GM23338 (cell line): ENCODE measurements around the gene FGFR2. TPM values are rescaled to one million over a fixed set of nuclear protein-coding genes. Genes with fewer than 3 reads are reported as not detected.

Experiments
- ATAC-seq: fragments of 200-7000 bp; cut with Tn5 transposase; 3 replicates; pipeline ENCODE4 v1.9.1; 2020
- DNase-seq: peaks from one replicate; pipeline ENCODE4 v3.0.0-alpha.2; 2015; ENCODE audit warnings: low spot score
- H2AFZ ChIP-seq: fragments of 200-600 bp; sonication (generic); 2 replicates; pipeline ENCODE4 v1.8.0; 2016; ENCODE audit warnings: antibody characterized with exemption, mild to moderate bottlenecking, moderate library complexity
- H3F3A ChIP-seq: fragments of 200-600 bp; sonication (generic); replicated peaks from 2 replicates; pipeline ENCODE4 v1.8.0; 2017; ENCODE audit warnings: antibody characterized with exemption, mixed run types, low read depth
- H3K27ac ChIP-seq: fragments of 200-600 bp; sonication (generic); 2 replicates; pipeline ENCODE4 v1.6.1; 2016; ENCODE audit warnings: low read depth
- H3K27me3 ChIP-seq: fragments of 200-600 bp; sonication (generic); 2 replicates; pipeline ENCODE4 v1.8.0; 2016; ENCODE audit warnings: mild to moderate bottlenecking, mixed run types, moderate library complexity; ENCODE audit not compliant: insufficient read depth
- H3K36me3 ChIP-seq: fragments of 200-600 bp; sonication (generic); 2 replicates; pipeline ENCODE4 v1.8.0; 2016; ENCODE audit warnings: mild to moderate bottlenecking; ENCODE audit not compliant: insufficient read depth
- H3K4me1 ChIP-seq: fragments of 200-600 bp; sonication (generic); 2 replicates; pipeline ENCODE4 v1.8.0; 2016; ENCODE audit warnings: mild to moderate bottlenecking, moderate library complexity; ENCODE audit not compliant: insufficient read depth
- H3K4me2 ChIP-seq: fragments of 200-600 bp; sonication (generic); 2 replicates; pipeline ENCODE4 v1.7.1; 2017; ENCODE audit warnings: mixed run types
- H3K4me3 ChIP-seq: fragments of 200-600 bp; sonication (generic); 2 replicates; pipeline ENCODE4 v1.6.1; 2016; ENCODE audit warnings: mixed run types
- H3K79me2 ChIP-seq: fragments of 200-600 bp; sonication (generic); replicated peaks from 2 replicates; pipeline ENCODE4 v1.8.0; 2017; ENCODE audit warnings: mild to moderate bottlenecking; ENCODE audit not compliant: insufficient read depth
- H3K9me2 ChIP-seq: fragments of 200-600 bp; sonication (generic); 2 replicates; pipeline ENCODE4 v1.8.0; 2017; ENCODE audit not compliant: insufficient read depth
- H4K20me1 ChIP-seq: fragments of 200-600 bp; sonication (generic); replicated peaks from 2 replicates; pipeline ENCODE4 v1.8.0; 2017; ENCODE audit warnings: mild to moderate bottlenecking; ENCODE audit not compliant: insufficient read depth
- H3K27ac Mint-ChIP-seq: 2 replicates; pipeline ENCODE4 v1.8.0; 2020; ENCODE audit warnings: inconsistent platforms, mild to moderate bottlenecking, moderate library complexity, mixed read lengths
- H3K27me3 Mint-ChIP-seq: 3 replicates; pipeline ENCODE4 v1.8.0; 2022; ENCODE audit warnings: low read depth, mild to moderate bottlenecking, moderate library complexity, mixed read lengths, inconsistent platforms; ENCODE audit not compliant: insufficient read depth, poor library complexity
- H3K36me3 Mint-ChIP-seq: 3 replicates; pipeline ENCODE4 v1.8.0; 2021; ENCODE audit warnings: low read depth, mild to moderate bottlenecking, inconsistent platforms, moderate library complexity, mixed read lengths
- H3K4me1 Mint-ChIP-seq: 3 replicates; pipeline ENCODE4 v1.8.0; 2020; ENCODE audit warnings: mild to moderate bottlenecking, inconsistent platforms, mixed read lengths
- H3K4me3 Mint-ChIP-seq: 3 replicates; pipeline ENCODE4 v1.8.0; 2021; ENCODE audit warnings: moderate library complexity, mild to moderate bottlenecking, inconsistent platforms, mixed read lengths
- H3K9me3 Mint-ChIP-seq: 3 replicates; pipeline ENCODE4 v1.8.0; 2020; ENCODE audit warnings: moderate library complexity, mild to moderate bottlenecking, inconsistent platforms, mixed read lengths
- CTCF ChIP-seq, 2 experiments: fragments of 200-600 bp in 1 of 2; sonication (generic) in 1 of 2; conservative IDR thresholded peaks; 2 replicates each; pipeline versions ENCODE4 v1.5.1 to v1.6.1; 2016 to 2017; ENCODE audit warnings: antibody characterized with exemption in 2 of 2, low read depth in 2 of 2, mild to moderate bottlenecking in 2 of 2, moderate library complexity in 1 of 2
- ETS1 ChIP-seq: IDR thresholded peaks from 2 replicates; pipeline ENCODE4 v1.6.1; 2016; ENCODE audit warnings: antibody characterized with exemption
- EZH2 ChIP-seq: fragments of 200-600 bp; sonication (generic); IDR thresholded peaks from one replicate; pipeline ENCODE4 v1.8.0; 2017; ENCODE audit warnings: antibody characterized with exemption, mild to moderate bottlenecking, low read depth; ENCODE audit not compliant: unreplicated experiment
- EZH2phosphoT487 ChIP-seq: fragments of 200-600 bp; sonication (generic); IDR thresholded peaks from one replicate; pipeline ENCODE4 v1.8.1; 2018; ENCODE audit warnings: antibody characterized with exemption; ENCODE audit not compliant: unreplicated experiment
- JUNB ChIP-seq: IDR thresholded peaks from one replicate; pipeline ENCODE4 v1.6.1; 2016; ENCODE audit warnings: antibody characterized with exemption; ENCODE audit not compliant: unreplicated experiment
- NANOG ChIP-seq: IDR thresholded peaks from 2 replicates; pipeline ENCODE4 v1.6.1; 2016; ENCODE audit warnings: antibody characterized with exemption, borderline replicate concordance
- REST ChIP-seq: IDR thresholded peaks from one replicate; pipeline ENCODE4 v1.6.1; 2018; ENCODE audit warnings: antibody characterized with exemption; ENCODE audit not compliant: unreplicated experiment
- STAT1 ChIP-seq: IDR thresholded peaks from one replicate; pipeline ENCODE4 v1.6.1; 2016; ENCODE audit warnings: antibody characterized with exemption; ENCODE audit not compliant: unreplicated experiment
- ZNF114 ChIP-seq: fragments of 250-450 bp; sonication (Bioruptor Pico); IDR thresholded peaks from 2 replicates; pipeline ENCODE4 v1.5.0; 2020; ENCODE audit warnings: mild to moderate bottlenecking, moderate library complexity
- ZNF331 ChIP-seq: fragments of 250-450 bp; sonication (Bioruptor Pico); IDR thresholded peaks from 2 replicates; pipeline ENCODE4 v1.5.0; 2020; ENCODE audit warnings: low read depth, mild to moderate bottlenecking, moderate library complexity
- polyA plus RNA-seq: library from polyadenylated mRNA; unstranded; fragments of >200 nt; fragmentation: Nextera tagmentation; extraction: Ambion mirVana; gene quantifications from 2 replicates; pipeline ENCODE4 v1.2.1, GENCODE V29; 2016
- total RNA-seq: library from RNA; depleted of rRNA; stranded (reverse); fragments of >200 nt; shearing (Covaris generic); gene quantifications from 2 replicates; pipeline ENCODE4 v1.2.3, GENCODE V29; 2014

The FGFR2 gene
- total and polyA plus RNA-seq, 2 experiments from 2014 or later, result 31.1 to 106 TPM

GRCh38 chr10:121481180-121481579 is 117.1 kb downstream of the FGFR2 start:
- ATAC-seq (no peak), DNase-seq (no peak)
- Histone ChIP-seq H3K79me2 (no peaks in the 10 kb centered on the region), H3K27me3 (no peaks in the 10 kb centered on the region), H4K20me1 (peaks cover 4% of the 10 kb centered on the region; the same call in 1 of the 2 replicates), H3K27ac (no peak overlapping the region), H3K9me2 (0 out of 2 replicates have a peak, but pooled peaks cover 6% of the 10 kb centered on the region), H3K4me1 (no peaks in the 10 kb centered on the region), H3F3A (no peaks in the 10 kb centered on the region), H3K4me2 (no peak overlapping the region), H3K36me3 (peaks cover 62% of the 10 kb centered on the region), H3K4me3 (no peak overlapping the region), H2AFZ (no peak overlapping the region)
- H3K4me1 Mint-ChIP-seq, result peaks cover 4% of the 10 kb centered on the region; the same call in 1 of the 3 replicates
- peaks cover 11% of the 10 kb centered on the region for H3K27me3 Mint-ChIP-seq
- peak overlapping the region; percentile 63; the same call in 1 of the 2 replicates for H3K27ac Mint-ChIP-seq
- peaks cover 82% of the 10 kb centered on the region for H3K36me3 Mint-ChIP-seq
- H3K4me3 Mint-ChIP-seq, result no peak overlapping the region
- no peaks in the 10 kb centered on the region; the same call in 2 of the 3 replicates for H3K9me3 Mint-ChIP-seq
- no peak for TF ChIP-seq JUNB
- no peak for TF ChIP-seq REST
- TF ChIP-seq ETS1, result no peak
- no peak for TF ChIP-seq CTCF (conservative IDR thresholded peaks at IDR 0.05; ENCODE audit: low read depth in 2 of 2)
- TF ChIP-seq EZH2, result no peak
- no peak for TF ChIP-seq ZNF114 (CRISPR knock-in tag)
- TF ChIP-seq ZNF331, result no peak
- TF ChIP-seq EZH2phosphoT487, result no peak
- TF ChIP-seq STAT1, result no peak

GRCh38 chr10:121478556-121478955 is 119.7 kb downstream of the FGFR2 start:
- no peak for ATAC-seq
- Histone ChIP-seq H3K79me2 (no peaks in the 10 kb centered on the region), H3K36me3 (peaks cover 38% of the 10 kb centered on the region), H2AFZ (no peak overlapping the region), H3K4me3 (no peak overlapping the region), H3F3A (no peaks in the 10 kb centered on the region), H3K27me3 (no peaks in the 10 kb centered on the region), H4K20me1 (no peaks in the 10 kb centered on the region; the same call in 1 of the 2 replicates), H3K4me1 (no peaks in the 10 kb centered on the region), H3K27ac (no peak overlapping the region), H3K9me2 (0 out of 2 replicates have a peak, but pooled peaks cover 6% of the 10 kb centered on the region), H3K4me2 (no peak overlapping the region)
- Mint-ChIP-seq H3K4me3 (no peak overlapping the region), H3K4me1 (peaks cover 2% of the 10 kb centered on the region; the same call in 1 of the 3 replicates), H3K36me3 (peaks cover 56% of the 10 kb centered on the region), H3K9me3 (no peaks in the 10 kb centered on the region; the same call in 2 of the 3 replicates), H3K27me3 (peaks cover 9% of the 10 kb centered on the region), H3K27ac (no peak overlapping the region)
- DNase-seq, result no peak
- TF ChIP-seq EZH2, result no peak
- no peak for TF ChIP-seq NANOG
- TF ChIP-seq REST, result no peak
- TF ChIP-seq CTCF (conservative IDR thresholded peaks at IDR 0.05; ENCODE audit: low read depth in 2 of 2), result no peak
- TF ChIP-seq ZNF114 (CRISPR knock-in tag), result no peak
- TF ChIP-seq STAT1, result no peak
- TF ChIP-seq ZNF331, result no peak
- no peak for TF ChIP-seq JUNB
